Fibroblast of the aortic adventitia (primary cell): ENCODE measurements around the gene ETAA1. TPM values are rescaled to one million over a fixed set of nuclear protein-coding genes. Genes with fewer than 3 reads are reported as not detected.

Experiments used
- DNase-seq: peaks from one replicate; pipeline ENCODE4 v3.0.0-alpha.2; 2010; ENCODE audit warnings: low read depth
- H3K4me3 ChIP-seq: 2 replicates; pipeline ENCODE4 v1.5.1; 2011; ENCODE audit warnings: low read depth, mild to moderate bottlenecking, control low read depth, low read length, moderate library complexity
- CTCF ChIP-seq: IDR thresholded peaks from 2 replicates; pipeline ENCODE4 v1.5.1; 2011; ENCODE audit warnings: mild to moderate bottlenecking, low read length, control low read depth, inconsistent platforms; ENCODE audit not compliant: insufficient read depth
- total RNA-seq: library from RNA; depleted of rRNA; stranded (reverse); fragments of >200 nt; gene quantifications from 2 replicates; pipeline ENCODE4 v1.2.3, GENCODE V29; 2012; ENCODE audit warnings: low replicate concordance

ETAA1 gene
- total RNA-seq, 1 donor: 27.6 TPM

DNA sequence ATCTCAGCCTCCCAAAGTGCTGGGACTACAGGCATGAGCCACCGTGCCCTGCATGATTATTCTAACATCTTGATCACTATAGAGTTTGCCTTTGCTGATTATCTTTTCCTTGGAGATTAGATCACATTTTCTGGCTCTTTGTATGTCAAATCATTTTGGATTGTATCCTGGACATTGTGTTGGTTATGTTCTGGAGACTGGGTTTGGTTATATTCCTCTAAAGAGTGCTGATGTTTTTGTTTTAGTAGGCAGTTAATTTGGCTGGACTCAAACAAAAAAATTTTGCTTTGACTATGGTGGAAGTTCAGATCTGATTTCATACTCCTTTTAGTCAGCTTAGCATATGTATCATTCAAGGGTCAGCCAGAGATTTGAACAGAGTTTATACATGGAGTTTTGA, 26.4 kb downstream of the ETAA1 start:
- H3K4me3 ChIP-seq: no peak overlapping the region
- DNase-seq: no peak
- no peak for TF ChIP-seq CTCF

- TF ChIP-seq CTCF: no peak
- DNase-seq: no peak
- H3K4me3 ChIP-seq: no peak overlapping the region
Measured at GRCh38 chr2:67436221-67436620, 39.1 kb downstream of the ETAA1 start.

- no peak for DNase-seq
- no peak for TF ChIP-seq CTCF
- H3K4me3 ChIP-seq: no peak overlapping the region
Measured at GRCh38 chr2:67437114-67437513, 40.0 kb downstream of the ETAA1 start.

GRCh38 chr2:67438337-67438736, 41.2 kb downstream of the ETAA1 start:
- H3K4me3 ChIP-seq: no peak overlapping the region
- DNase-seq: no peak
- no peak for TF ChIP-seq CTCF

DNA sequence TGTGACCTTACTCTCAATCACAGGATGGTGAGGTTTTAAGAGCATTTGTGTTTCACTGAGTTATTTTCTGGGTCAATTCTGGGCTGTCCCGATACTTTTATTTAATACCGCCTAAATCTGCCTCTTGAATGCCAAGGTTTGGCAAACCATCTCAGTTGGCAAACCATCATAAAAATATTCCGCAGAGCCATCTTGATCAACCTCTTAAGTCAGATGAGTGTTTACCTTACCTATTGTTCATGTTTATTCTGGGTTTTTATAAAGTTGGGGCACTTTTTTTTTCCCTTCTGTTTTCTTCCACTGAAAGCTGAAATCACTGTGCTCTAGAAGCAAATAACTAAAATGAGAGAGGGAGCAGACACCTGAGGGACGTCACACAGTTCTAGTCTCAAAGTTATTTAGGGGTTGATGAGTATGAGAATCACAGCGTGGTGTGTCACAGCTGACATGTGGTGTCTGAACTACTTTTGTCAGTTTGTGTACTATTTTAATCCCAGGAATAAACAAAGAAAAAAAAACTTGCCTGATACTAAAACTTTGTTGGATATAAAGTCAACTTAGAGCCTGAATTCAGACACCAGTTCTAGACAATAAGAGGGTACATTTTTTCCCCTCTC, 48.6 kb downstream of the ETAA1 start:
- H3K4me3 ChIP-seq: no peak overlapping the region
- no peak for DNase-seq
- TF ChIP-seq CTCF: no peak

DNA sequence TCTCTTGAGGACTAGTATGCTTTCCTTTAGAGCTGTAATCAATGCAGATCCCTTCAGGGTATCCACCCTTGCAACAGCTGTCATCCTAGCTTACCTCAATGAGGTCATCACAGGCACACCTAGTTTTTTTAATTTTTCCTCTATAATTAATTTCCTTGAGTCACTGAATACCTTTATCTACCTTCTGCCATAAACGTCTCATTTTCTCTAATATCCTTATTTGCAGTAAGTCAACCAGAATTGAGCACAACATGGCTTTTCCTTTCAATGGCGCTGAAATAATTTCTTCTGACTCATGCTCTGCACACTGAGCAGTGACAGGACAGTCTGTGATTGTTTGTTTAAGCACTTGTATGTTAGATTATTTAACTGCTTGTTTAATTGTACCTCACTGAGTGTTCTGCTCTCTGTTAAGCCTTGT, 49.4 kb downstream of the ETAA1 start:
- no peak for TF ChIP-seq CTCF
- no peak overlapping the region for H3K4me3 ChIP-seq
- peak; percentile 25 for DNase-seq

DNA sequence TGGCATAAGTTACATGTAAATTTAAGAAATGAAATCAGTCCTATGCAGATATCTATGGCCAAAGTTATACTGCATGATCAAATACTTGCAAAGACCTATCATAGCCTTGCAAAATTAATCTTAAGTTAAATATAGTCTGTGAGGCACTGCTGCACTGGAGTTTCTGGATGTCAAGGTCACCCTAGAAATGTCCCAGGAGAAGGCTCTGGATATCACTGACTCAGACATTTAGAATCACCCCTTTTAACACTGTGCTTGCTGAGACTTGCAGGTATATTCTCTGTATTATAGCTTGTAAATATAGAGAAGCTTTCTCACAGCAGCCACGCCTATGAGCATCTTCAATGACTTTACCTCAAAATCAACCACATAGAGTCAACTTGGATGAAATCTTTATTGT, 51.5 kb downstream of the ETAA1 start:
- no peak for TF ChIP-seq CTCF
- no peak overlapping the region for H3K4me3 ChIP-seq
- DNase-seq: no peak
